HG02973 (cell line): Measurements from ENCODE around the gene ZNF280C.

Experiments used
- ATAC-seq: cut with Tn5 transposase; IDR thresholded peaks from one replicate; pipeline ENCODE4 v1.9.1; 2021; ENCODE audit warnings: moderate library complexity; ENCODE audit not compliant: unreplicated experiment

Gene ZNF280C

DNA sequence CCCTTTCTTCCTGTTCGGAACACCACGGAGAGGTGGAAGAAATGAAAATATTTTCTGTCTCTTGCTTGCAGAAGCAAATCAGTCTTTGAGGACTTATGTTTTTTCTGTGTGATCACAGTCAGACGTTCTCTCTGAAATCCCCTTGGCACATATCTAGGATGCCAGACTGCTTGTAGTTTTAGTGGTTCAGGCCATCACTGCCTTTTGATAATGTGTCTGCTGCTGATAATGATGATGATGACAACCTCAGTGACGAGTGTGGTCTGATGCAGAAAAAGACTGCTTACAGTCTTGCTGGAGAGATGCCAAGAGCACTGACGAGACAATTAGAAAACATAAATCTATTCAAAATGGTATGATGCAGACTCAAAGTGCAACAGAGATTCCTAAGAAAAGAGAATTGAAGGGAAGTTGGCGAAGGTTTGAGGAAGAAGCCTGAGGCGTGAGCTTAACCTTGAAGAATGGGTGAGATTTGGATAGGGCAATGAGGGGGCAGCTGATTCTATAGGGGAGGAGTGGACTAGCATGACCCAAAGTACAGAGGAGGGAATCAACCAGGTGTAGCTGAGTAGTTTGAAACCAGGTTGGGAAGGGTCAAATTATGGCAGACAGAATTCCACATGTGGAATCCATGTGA, 89.0 kb downstream of the ZNF280C start:
- ATAC-seq = no peak

GRCh38 chrX:130179170-130179569, 89.5 kb downstream of the ZNF280C start:
- ATAC-seq = no peak

GRCh38 chrX:130176942-130177341, 91.8 kb downstream of the ZNF280C start:
- ATAC-seq = no peak

DNA sequence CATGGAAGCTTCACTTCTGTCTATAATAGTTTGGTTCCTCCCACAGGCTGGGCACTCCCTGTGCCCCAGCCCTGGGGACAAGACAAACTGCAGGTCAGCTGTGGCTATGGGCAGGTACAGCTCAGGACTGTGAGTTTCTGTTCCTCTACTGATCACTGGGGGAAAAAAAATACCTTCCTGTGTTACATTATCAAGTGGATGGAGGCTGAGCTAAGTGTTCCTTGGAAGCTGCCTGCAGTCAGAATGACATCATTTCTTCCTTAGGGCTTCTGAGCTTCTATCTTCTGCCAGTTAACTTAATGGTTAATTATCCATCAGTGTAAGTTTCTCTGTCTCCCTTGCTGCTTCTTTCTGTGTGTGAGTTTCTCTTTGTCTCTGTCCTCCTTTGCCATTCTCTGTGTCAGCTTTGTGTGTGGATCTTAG, 92.3 kb downstream of the ZNF280C start:
- peak; percentile 63 for ATAC-seq

DNA sequence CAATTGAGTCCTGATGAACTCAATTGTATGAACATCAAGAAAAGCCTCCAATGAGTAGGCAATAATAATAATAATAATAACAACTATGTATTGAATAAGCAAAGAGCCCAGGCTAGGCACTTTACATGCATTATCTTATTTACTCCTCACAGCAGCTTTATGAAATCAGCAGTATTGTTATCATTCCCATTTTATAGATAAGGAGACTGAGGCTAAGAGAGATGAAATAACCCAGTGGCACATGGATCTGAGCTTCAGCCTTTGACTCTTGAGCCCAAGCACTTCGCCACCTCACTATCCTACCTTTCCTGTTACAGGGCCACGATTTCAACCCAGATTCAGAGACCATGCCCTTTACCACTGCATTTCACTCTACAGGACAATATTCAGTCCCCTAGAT, 93.8 kb downstream of the ZNF280C start:
- no peak for ATAC-seq

- ATAC-seq = no peak
Measured at GRCh38 chrX:130174045-130174704, 94.5 kb downstream of the ZNF280C start.

GRCh38 chrX:130173190-130173895, 95.4 kb downstream of the ZNF280C start:
- peak; percentile 38 for ATAC-seq

DNA sequence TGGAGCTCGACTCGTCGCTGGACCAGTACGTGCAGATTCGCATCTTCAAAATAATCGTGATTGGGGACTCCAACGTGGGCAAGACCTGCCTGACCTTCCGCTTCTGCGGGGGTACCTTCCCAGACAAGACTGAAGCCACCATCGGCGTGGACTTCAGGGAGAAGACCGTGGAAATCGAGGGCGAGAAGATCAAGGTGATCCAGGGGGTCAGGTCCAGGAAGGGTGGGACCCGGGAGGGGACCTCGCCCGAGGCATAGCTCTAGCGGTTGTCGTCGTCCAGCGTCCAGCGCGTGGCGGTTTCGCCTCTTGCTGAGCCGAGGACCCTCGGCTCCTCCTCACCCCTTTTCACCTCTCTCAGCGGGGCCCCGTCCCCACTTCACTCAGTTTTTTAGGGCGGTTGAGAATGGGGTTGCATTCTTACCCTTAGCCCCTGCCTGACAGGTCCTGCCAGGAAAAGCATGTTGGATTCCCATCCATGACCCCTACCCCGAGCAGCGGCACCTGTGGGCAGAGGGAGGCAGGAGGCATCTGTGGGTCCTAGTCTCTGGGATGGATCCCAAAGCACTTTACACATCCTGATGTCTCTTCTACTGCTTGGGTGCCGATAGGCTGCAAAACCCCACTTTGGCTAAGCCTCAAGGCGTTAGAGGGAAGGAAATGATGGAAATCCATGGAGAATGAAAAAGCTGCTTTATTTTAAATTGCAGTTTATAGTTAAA, 96.4 kb downstream of the ZNF280C start:
- no peak for ATAC-seq

GRCh38 chrX:130171446-130172126, 97.1 kb downstream of the ZNF280C start, which contains the start of gene RAB33A:
Gene RAB33A, plus strand, starts transcription at chrX:130171962. Its CDS starts 101 bp downstream, at chrX:130172063.
- ATAC-seq = peak; percentile 8

- peak; percentile 62 for ATAC-seq
Measured at GRCh38 chrX:130170752-130171445, 97.8 kb downstream of the ZNF280C start.

- no peak for ATAC-seq
Measured at GRCh38 chrX:130167040-130167439, 101.7 kb downstream of the ZNF280C start.

- no peak for ATAC-seq
Measured at GRCh38 chrX:130166503-130166777, 102.3 kb downstream of the ZNF280C start.

DNA sequence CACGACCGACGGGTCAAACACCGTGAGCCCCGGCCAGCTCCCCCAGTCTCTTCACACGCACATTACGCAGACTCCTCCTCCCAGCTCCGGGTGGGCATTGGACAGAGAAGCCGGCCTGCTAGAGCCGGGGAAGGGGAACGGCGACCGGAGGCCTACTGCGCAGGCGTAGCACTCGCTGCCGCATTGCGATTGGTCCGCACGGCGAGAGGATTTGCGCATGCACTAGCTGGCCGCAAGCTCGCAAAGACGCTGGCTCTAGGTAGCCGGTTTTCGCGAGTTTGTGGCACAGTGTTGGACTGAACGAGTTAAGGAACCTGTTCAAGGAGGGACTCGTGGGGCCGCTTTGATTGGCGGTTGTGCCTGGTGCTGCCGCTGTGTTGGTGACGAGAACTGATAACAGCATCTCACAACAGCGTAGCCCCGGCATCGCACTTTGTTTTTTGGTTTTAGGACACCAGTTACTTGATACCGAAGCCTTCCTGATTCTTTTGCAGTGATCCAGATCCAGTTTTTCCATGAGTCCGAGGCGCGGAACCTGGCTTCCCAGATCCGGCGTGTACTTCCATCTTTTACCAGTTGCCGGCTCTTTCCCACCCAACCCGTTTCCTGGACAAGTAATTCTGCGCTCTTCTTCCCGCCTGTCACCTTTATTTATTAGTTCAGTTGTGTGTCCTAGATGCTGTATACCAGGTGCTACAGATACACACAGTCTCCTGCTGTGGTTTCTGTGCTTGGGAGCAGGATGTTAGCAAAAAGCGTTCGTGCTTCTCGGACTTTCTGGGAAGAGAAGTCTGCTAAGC, 102.8 kb downstream of the ZNF280C start, which contains the start of gene AIFM1:
Gene AIFM1, minus strand, starts transcription at position 139 of the 800 bp plus-strand sequence. CDS start 185 bp downstream, outside the sequence.
- peak; percentile 86 for ATAC-seq

GRCh38 chrX:130165181-130165702, 103.5 kb downstream of the ZNF280C start:
- ATAC-seq = peak; percentile 15

GRCh38 chrX:130163398-130163797, 105.3 kb downstream of the ZNF280C start:
- no peak for ATAC-seq

- no peak for ATAC-seq
Measured at GRCh38 chrX:130162094-130162735, 106.5 kb downstream of the ZNF280C start.

DNA sequence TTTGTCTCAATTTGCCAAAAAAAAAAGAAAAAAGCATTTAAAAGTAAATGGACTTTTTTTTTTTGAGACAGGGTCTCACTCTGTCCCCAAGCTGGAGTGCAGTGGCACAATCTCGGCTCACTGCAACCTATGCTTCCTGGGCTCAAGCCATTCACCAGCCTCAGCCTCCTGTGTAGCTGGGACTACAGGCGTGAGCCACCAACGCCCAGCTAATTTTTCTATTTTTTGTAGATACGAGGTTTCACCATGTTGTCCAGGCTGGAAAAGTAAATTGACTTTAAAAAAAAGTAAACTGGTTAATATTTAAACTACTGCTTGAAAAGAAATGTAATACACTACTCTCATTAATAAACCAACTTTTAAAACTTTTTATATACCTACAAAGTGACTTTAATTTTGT, 108.9 kb downstream of the ZNF280C start:
- ATAC-seq = no peak

DNA sequence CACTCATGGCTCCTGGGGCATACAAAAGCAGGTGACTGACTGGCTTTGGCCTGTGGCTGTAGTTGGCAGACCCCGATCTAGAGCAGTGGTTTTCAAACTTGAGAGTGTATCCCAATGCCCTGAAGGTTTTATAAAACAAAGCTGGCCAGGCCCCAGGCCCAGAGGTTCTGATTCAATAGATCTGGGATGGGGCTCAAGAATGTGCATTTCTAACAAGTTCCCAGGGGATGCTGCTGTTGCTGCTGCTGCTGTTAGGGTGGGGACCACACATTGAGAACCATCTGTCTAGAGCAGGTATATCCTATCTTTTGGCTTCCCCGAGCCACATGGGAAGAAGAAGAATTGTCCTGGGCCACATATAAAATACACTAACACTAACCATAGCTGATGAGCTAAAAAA, 110.4 kb downstream of the ZNF280C start:
- no peak for ATAC-seq

DNA sequence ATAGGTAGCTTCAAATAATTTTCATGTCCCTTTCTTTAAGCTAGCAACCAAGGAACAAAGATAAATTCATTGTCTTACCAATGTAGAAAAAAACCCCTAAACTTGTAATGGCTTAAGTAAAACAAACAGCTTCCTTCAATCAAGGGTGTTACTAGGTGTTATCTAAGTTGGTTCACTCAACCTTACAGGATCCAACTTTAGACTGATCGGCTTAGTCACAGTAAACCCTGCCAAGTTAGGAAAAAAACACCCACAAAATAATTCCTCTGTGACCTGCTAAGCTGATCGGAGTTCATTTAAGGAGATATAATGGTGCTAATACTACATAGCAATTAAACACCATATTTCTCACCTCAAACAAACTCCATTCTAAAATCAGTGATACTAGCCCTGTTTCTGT, 113.1 kb downstream of the ZNF280C start:
- ATAC-seq = no peak
